NCI-H1694 (cell line): ENCODE data around the gene GPLD1.
A peak's percentile ranks its signal among the peaks of the same experiment; 100 is the strongest.

Source experiments
- DNase-seq: peaks from one replicate; lab custom pipeline; 2025; lab: John Stamatoyannopoulos, UW

Gene GPLD1

GRCh38 chr6:24497254-24497970, 8.0 kb upstream of the GPLD1 start:
- DNase-seq: no peak

GRCh38 chr6:24494821-24495795, 5.7 kb upstream of the GPLD1 start, which contains the start of gene ALDH5A1:
Gene ALDH5A1 (plus strand): TSS chr6:24494969. CDS start chr6:24494997, 28 bp downstream.
- DNase-seq: peak; percentile 39

- DNase-seq: no peak
Observed at GRCh38 chr6:24493945-24494820, 4.8 kb upstream of the GPLD1 start.

- DNase-seq: no peak
Observed at GRCh38 chr6:24492475-24492874, 3.1 kb upstream of the GPLD1 start.

GRCh38 chr6:24490948-24491347, 1.6 kb upstream of the GPLD1 start:
- no peak for DNase-seq

GRCh38 chr6:24489881-24490280, 503 bp upstream of the GPLD1 start:
- no peak for DNase-seq

- no peak for DNase-seq
Observed at GRCh38 chr6:24486065-24486464, 3.3 kb downstream of the GPLD1 start.

- no peak for DNase-seq
Observed at GRCh38 chr6:24484657-24485323, 4.6 kb downstream of the GPLD1 start.

GRCh38 chr6:24481449-24481848, 7.9 kb downstream of the GPLD1 start:
- no peak for DNase-seq

GRCh38 chr6:24480705-24481104, 8.7 kb downstream of the GPLD1 start:
- DNase-seq: no peak

- no peak for DNase-seq
Observed at GRCh38 chr6:24478903-24479302, 10.5 kb downstream of the GPLD1 start.

- DNase-seq: no peak
Observed at GRCh38 chr6:24477070-24477469, 12.3 kb downstream of the GPLD1 start.

GRCh38 chr6:24476631-24477030, 12.7 kb downstream of the GPLD1 start:
- DNase-seq: no peak

- DNase-seq: no peak
Observed at GRCh38 chr6:24472181-24472580, 17.2 kb downstream of the GPLD1 start.

GRCh38 chr6:24469811-24470210, 19.6 kb downstream of the GPLD1 start:
- no peak for DNase-seq

- no peak for DNase-seq
Observed at GRCh38 chr6:24464253-24465038, 24.9 kb downstream of the GPLD1 start.

- DNase-seq: no peak
Observed at GRCh38 chr6:24460966-24461365, 28.4 kb downstream of the GPLD1 start.

- no peak for DNase-seq
Observed at GRCh38 chr6:24458941-24459340, 30.4 kb downstream of the GPLD1 start.

- no peak for DNase-seq
Observed at GRCh38 chr6:24458134-24458533, 31.2 kb downstream of the GPLD1 start.

GRCh38 chr6:24455061-24455460, 34.3 kb downstream of the GPLD1 start:
- no peak for DNase-seq

- DNase-seq: no peak
Observed at GRCh38 chr6:24454452-24454851, 34.9 kb downstream of the GPLD1 start.
